GM19328 (cell line): ENCODE measurements around the gene CACNG4.

Experiments used
- ATAC-seq: cut with Tn5 transposase; IDR thresholded peaks from one replicate; pipeline ENCODE4 v1.9.1; 2021; ENCODE audit warnings: mild to moderate bottlenecking, moderate library complexity; ENCODE audit not compliant: unreplicated experiment

The CACNG4 gene

GRCh38 chr17:66943484-66943883, 21.0 kb upstream of the CACNG4 start:
- ATAC-seq: no peak

- no peak for ATAC-seq
Measured at GRCh38 chr17:66944351-66945146, 20.0 kb upstream of the CACNG4 start.

- ATAC-seq: no peak
Measured at GRCh38 chr17:66945147-66945835, 19.2 kb upstream of the CACNG4 start.

GRCh38 chr17:66946251-66946650, 18.3 kb upstream of the CACNG4 start:
- no peak for ATAC-seq

GRCh38 chr17:66947311-66947710, 17.2 kb upstream of the CACNG4 start:
- no peak for ATAC-seq

GRCh38 chr17:66948061-66948750, 16.3 kb upstream of the CACNG4 start:
- ATAC-seq: no peak

- no peak for ATAC-seq
Measured at GRCh38 chr17:66949501-66949900, 15.0 kb upstream of the CACNG4 start.

- no peak for ATAC-seq
Measured at GRCh38 chr17:66950325-66950724, 14.2 kb upstream of the CACNG4 start.

- ATAC-seq: no peak
Measured at GRCh38 chr17:66950886-66951604, 13.5 kb upstream of the CACNG4 start.

GRCh38 chr17:66951605-66951953, 12.9 kb upstream of the CACNG4 start:
- no peak for ATAC-seq

- no peak for ATAC-seq
Measured at GRCh38 chr17:66952031-66952524, 12.4 kb upstream of the CACNG4 start.

GRCh38 chr17:66952681-66953629, 11.6 kb upstream of the CACNG4 start:
- ATAC-seq: no peak

GRCh38 chr17:66953630-66954020, 10.9 kb upstream of the CACNG4 start:
- ATAC-seq: no peak

GRCh38 chr17:66954632-66955031, 9.9 kb upstream of the CACNG4 start:
- no peak for ATAC-seq

- ATAC-seq: no peak
Measured at GRCh38 chr17:66955821-66956220, 8.7 kb upstream of the CACNG4 start.

GRCh38 chr17:66956941-66957340, 7.6 kb upstream of the CACNG4 start:
- ATAC-seq: no peak

GRCh38 chr17:66957343-66957742, 7.2 kb upstream of the CACNG4 start:
- no peak for ATAC-seq

- no peak for ATAC-seq
Measured at GRCh38 chr17:66957951-66958579, 6.4 kb upstream of the CACNG4 start.

- no peak for ATAC-seq
Measured at GRCh38 chr17:66959641-66960375, 4.7 kb upstream of the CACNG4 start.
